GM23338 (cell line): ENCODE results near the gene MLLT3. TPM values are rescaled to one million over a fixed set of nuclear protein-coding genes. Genes with fewer than 3 reads are reported as not detected.

Experiments used
- ATAC-seq: fragments of 200-7000 bp; cut with Tn5 transposase; 3 replicates; pipeline ENCODE4 v1.9.1; 2020
- DNase-seq: peaks from one replicate; pipeline ENCODE4 v3.0.0-alpha.2; 2015; ENCODE audit warnings: low spot score
- H2AFZ ChIP-seq: fragments of 200-600 bp; sonication (generic); 2 replicates; pipeline ENCODE4 v1.8.0; 2016; ENCODE audit warnings: antibody characterized with exemption, mild to moderate bottlenecking, moderate library complexity
- H3F3A ChIP-seq: fragments of 200-600 bp; sonication (generic); replicated peaks from 2 replicates; pipeline ENCODE4 v1.8.0; 2017; ENCODE audit warnings: antibody characterized with exemption, mixed run types, low read depth
- H3K27ac ChIP-seq: fragments of 200-600 bp; sonication (generic); 2 replicates; pipeline ENCODE4 v1.6.1; 2016; ENCODE audit warnings: low read depth
- H3K27me3 ChIP-seq: fragments of 200-600 bp; sonication (generic); 2 replicates; pipeline ENCODE4 v1.8.0; 2016; ENCODE audit warnings: mild to moderate bottlenecking, mixed run types, moderate library complexity; ENCODE audit not compliant: insufficient read depth
- H3K36me3 ChIP-seq: fragments of 200-600 bp; sonication (generic); 2 replicates; pipeline ENCODE4 v1.8.0; 2016; ENCODE audit warnings: mild to moderate bottlenecking; ENCODE audit not compliant: insufficient read depth
- H3K4me1 ChIP-seq: fragments of 200-600 bp; sonication (generic); 2 replicates; pipeline ENCODE4 v1.8.0; 2016; ENCODE audit warnings: mild to moderate bottlenecking, moderate library complexity; ENCODE audit not compliant: insufficient read depth
- H3K4me2 ChIP-seq: fragments of 200-600 bp; sonication (generic); 2 replicates; pipeline ENCODE4 v1.7.1; 2017; ENCODE audit warnings: mixed run types
- H3K4me3 ChIP-seq: fragments of 200-600 bp; sonication (generic); 2 replicates; pipeline ENCODE4 v1.6.1; 2016; ENCODE audit warnings: mixed run types
- H3K79me2 ChIP-seq: fragments of 200-600 bp; sonication (generic); replicated peaks from 2 replicates; pipeline ENCODE4 v1.8.0; 2017; ENCODE audit warnings: mild to moderate bottlenecking; ENCODE audit not compliant: insufficient read depth
- H3K9me2 ChIP-seq: fragments of 200-600 bp; sonication (generic); 2 replicates; pipeline ENCODE4 v1.8.0; 2017; ENCODE audit not compliant: insufficient read depth
- H4K20me1 ChIP-seq: fragments of 200-600 bp; sonication (generic); replicated peaks from 2 replicates; pipeline ENCODE4 v1.8.0; 2017; ENCODE audit warnings: mild to moderate bottlenecking; ENCODE audit not compliant: insufficient read depth
- H3K27ac Mint-ChIP-seq: 2 replicates; pipeline ENCODE4 v1.8.0; 2020; ENCODE audit warnings: inconsistent platforms, mild to moderate bottlenecking, moderate library complexity, mixed read lengths
- H3K27me3 Mint-ChIP-seq: 3 replicates; pipeline ENCODE4 v1.8.0; 2022; ENCODE audit warnings: low read depth, mild to moderate bottlenecking, moderate library complexity, mixed read lengths, inconsistent platforms; ENCODE audit not compliant: insufficient read depth, poor library complexity
- H3K36me3 Mint-ChIP-seq: 3 replicates; pipeline ENCODE4 v1.8.0; 2021; ENCODE audit warnings: low read depth, mild to moderate bottlenecking, inconsistent platforms, moderate library complexity, mixed read lengths
- H3K4me1 Mint-ChIP-seq: 3 replicates; pipeline ENCODE4 v1.8.0; 2020; ENCODE audit warnings: mild to moderate bottlenecking, inconsistent platforms, mixed read lengths
- H3K4me3 Mint-ChIP-seq: 3 replicates; pipeline ENCODE4 v1.8.0; 2021; ENCODE audit warnings: moderate library complexity, mild to moderate bottlenecking, inconsistent platforms, mixed read lengths
- H3K9me3 Mint-ChIP-seq: 3 replicates; pipeline ENCODE4 v1.8.0; 2020; ENCODE audit warnings: moderate library complexity, mild to moderate bottlenecking, inconsistent platforms, mixed read lengths
- CREB1 ChIP-seq: fragments of 250-450 bp; sonication (Bioruptor Pico); IDR thresholded peaks from 2 replicates; pipeline ENCODE4 v1.5.0; 2020; ENCODE audit warnings: low read depth, mild to moderate bottlenecking, moderate library complexity
- CTCF ChIP-seq, 2 experiments: fragments of 200-600 bp in 1 of 2; sonication (generic) in 1 of 2; conservative IDR thresholded peaks; 2 replicates each; pipeline versions ENCODE4 v1.5.1 to v1.6.1; 2016 to 2017; ENCODE audit warnings: antibody characterized with exemption in 2 of 2, low read depth in 2 of 2, mild to moderate bottlenecking in 2 of 2, moderate library complexity in 1 of 2
- EZH2 ChIP-seq: fragments of 200-600 bp; sonication (generic); IDR thresholded peaks from one replicate; pipeline ENCODE4 v1.8.0; 2017; ENCODE audit warnings: antibody characterized with exemption, mild to moderate bottlenecking, low read depth; ENCODE audit not compliant: unreplicated experiment
- EZH2phosphoT487 ChIP-seq: fragments of 200-600 bp; sonication (generic); IDR thresholded peaks from one replicate; pipeline ENCODE4 v1.8.1; 2018; ENCODE audit warnings: antibody characterized with exemption; ENCODE audit not compliant: unreplicated experiment
- JUNB ChIP-seq: IDR thresholded peaks from one replicate; pipeline ENCODE4 v1.6.1; 2016; ENCODE audit warnings: antibody characterized with exemption; ENCODE audit not compliant: unreplicated experiment
- POLR2AphosphoS5 ChIP-seq: IDR thresholded peaks from 2 replicates; pipeline ENCODE4 v1.6.1; 2016; ENCODE audit warnings: antibody characterized with exemption, low read depth
- ZNF114 ChIP-seq: fragments of 250-450 bp; sonication (Bioruptor Pico); IDR thresholded peaks from 2 replicates; pipeline ENCODE4 v1.5.0; 2020; ENCODE audit warnings: mild to moderate bottlenecking, moderate library complexity
- ZNF331 ChIP-seq: fragments of 250-450 bp; sonication (Bioruptor Pico); IDR thresholded peaks from 2 replicates; pipeline ENCODE4 v1.5.0; 2020; ENCODE audit warnings: low read depth, mild to moderate bottlenecking, moderate library complexity
- polyA plus RNA-seq: library from polyadenylated mRNA; unstranded; fragments of >200 nt; fragmentation: Nextera tagmentation; extraction: Ambion mirVana; gene quantifications from 2 replicates; pipeline ENCODE4 v1.2.1, GENCODE V29; 2016
- total RNA-seq: library from RNA; depleted of rRNA; stranded (reverse); fragments of >200 nt; shearing (Covaris generic); gene quantifications from 2 replicates; pipeline ENCODE4 v1.2.3, GENCODE V29; 2014
- TF ChIP-seq, protein P1 (sequence below): fragments of 250-450 bp; sonication (Bioruptor Pico); IDR thresholded peaks from 2 replicates; pipeline ENCODE4 v1.5.0; 2020; ENCODE audit warnings: mild to moderate bottlenecking, moderate library complexity

Gene MLLT3
- total and polyA plus RNA-seq, 2 experiments from 2014 or later, result 7.5 to 9.5 TPM

- TF ChIP-seq, protein P1, sequence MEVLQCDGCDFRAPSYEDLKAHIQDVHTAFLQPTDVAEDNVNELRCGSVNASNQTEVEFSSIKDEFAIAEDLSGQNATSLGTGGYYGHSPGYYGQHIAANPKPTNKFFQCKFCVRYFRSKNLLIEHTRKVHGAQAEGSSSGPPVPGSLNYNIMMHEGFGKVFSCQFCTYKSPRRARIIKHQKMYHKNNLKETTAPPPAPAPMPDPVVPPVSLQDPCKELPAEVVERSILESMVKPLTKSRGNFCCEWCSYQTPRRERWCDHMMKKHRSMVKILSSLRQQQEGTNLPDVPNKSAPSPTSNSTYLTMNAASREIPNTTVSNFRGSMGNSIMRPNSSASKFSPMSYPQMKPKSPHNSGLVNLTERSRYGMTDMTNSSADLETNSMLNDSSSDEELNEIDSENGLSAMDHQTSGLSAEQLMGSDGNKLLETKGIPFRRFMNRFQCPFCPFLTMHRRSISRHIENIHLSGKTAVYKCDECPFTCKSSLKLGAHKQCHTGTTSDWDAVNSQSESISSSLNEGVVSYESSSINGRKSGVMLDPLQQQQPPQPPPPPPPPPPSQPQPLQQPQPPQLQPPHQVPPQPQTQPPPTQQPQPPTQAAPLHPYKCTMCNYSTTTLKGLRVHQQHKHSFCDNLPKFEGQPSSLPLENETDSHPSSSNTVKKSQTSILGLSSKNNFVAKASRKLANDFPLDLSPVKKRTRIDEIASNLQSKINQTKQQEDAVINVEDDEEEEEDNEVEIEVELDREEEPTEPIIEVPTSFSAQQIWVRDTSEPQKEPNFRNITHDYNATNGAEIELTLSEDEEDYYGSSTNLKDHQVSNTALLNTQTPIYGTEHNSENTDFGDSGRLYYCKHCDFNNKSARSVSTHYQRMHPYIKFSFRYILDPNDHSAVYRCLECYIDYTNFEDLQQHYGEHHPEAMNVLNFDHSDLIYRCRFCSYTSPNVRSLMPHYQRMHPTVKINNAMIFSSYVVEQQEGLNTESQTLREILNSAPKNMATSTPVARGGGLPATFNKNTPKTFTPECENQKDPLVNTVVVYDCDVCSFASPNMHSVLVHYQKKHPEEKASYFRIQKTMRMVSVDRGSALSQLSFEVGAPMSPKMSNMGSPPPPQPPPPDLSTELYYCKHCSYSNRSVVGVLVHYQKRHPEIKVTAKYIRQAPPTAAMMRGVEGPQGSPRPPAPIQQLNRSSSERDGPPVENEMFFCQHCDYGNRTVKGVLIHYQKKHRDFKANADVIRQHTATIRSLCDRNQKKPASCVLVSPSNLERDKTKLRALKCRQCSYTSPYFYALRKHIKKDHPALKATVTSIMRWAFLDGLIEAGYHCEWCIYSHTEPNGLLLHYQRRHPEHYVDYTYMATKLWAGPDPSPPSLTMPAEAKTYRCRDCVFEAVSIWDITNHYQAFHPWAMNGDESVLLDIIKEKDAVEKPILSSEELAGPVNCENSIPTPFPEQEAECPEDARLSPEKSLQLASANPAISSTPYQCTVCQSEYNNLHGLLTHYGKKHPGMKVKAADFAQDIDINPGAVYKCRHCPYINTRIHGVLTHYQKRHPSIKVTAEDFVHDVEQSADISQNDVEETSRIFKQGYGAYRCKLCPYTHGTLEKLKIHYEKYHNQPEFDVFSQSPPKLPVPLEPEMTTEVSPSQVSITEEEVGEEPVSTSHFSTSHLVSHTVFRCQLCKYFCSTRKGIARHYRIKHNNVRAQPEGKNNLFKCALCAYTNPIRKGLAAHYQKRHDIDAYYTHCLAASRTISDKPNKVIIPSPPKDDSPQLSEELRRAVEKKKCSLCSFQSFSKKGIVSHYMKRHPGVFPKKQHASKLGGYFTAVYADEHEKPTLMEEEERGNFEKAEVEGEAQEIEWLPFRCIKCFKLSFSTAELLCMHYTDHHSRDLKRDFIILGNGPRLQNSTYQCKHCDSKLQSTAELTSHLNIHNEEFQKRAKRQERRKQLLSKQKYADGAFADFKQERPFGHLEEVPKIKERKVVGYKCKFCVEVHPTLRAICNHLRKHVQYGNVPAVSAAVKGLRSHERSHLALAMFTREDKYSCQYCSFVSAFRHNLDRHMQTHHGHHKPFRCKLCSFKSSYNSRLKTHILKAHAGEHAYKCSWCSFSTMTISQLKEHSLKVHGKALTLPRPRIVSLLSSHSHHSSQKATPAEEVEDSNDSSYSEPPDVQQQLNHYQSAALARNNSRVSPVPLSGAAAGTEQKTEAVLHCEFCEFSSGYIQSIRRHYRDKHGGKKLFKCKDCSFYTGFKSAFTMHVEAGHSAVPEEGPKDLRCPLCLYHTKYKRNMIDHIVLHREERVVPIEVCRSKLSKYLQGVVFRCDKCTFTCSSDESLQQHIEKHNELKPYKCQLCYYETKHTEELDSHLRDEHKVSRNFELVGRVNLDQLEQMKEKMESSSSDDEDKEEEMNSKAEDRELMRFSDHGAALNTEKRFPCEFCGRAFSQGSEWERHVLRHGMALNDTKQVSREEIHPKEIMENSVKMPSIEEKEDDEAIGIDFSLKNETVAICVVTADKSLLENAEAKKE, result no peak
- TF ChIP-seq ZNF331 (no peak), ZNF114 (no peak), JUNB (no peak), POLR2AphosphoS5 (no peak)
Observed at GRCh38 chr9:20364959-20365358, 257.3 kb downstream of the MLLT3 start (continued).

- Mint-ChIP-seq H3K4me1 (peaks cover 6% of the 10 kb centered on the region; the same call in 1 of the 3 replicates), H3K4me3 (no peak overlapping the region), H3K9me3 (no peaks in the 10 kb centered on the region), H3K27ac (no peak overlapping the region), H3K27me3 (no peaks in the 10 kb centered on the region), H3K36me3 (no peaks in the 10 kb centered on the region)
- Histone ChIP-seq H4K20me1 (no peaks in the 10 kb centered on the region), H3F3A (no peaks in the 10 kb centered on the region), H3K4me3 (no peak overlapping the region), H3K4me1 (no peaks in the 10 kb centered on the region), H3K27ac (no peak overlapping the region), H3K79me2 (no peaks in the 10 kb centered on the region), H3K4me2 (no peak overlapping the region), H3K9me2 (no peaks in the 10 kb centered on the region), H3K36me3 (no peaks in the 10 kb centered on the region), H2AFZ (no peak overlapping the region), H3K27me3 (no peaks in the 10 kb centered on the region)
- no peak for DNase-seq
- no peak; the same call in 2 of the 3 replicates for ATAC-seq
- no peak for TF ChIP-seq CTCF (conservative IDR thresholded peaks at IDR 0.05; ENCODE audit: low read depth in 2 of 2)
- TF ChIP-seq CREB1, result no peak
- no peak for TF ChIP-seq EZH2
- no peak for TF ChIP-seq JUNB
- TF ChIP-seq EZH2phosphoT487, result no peak
- TF ChIP-seq POLR2AphosphoS5, result no peak
- TF ChIP-seq, protein P1, result no peak
Observed at GRCh38 chr9:20363233-20363632, 259.1 kb downstream of the MLLT3 start.
